ENCODE measurements around the gene TPM1.

DNA sequence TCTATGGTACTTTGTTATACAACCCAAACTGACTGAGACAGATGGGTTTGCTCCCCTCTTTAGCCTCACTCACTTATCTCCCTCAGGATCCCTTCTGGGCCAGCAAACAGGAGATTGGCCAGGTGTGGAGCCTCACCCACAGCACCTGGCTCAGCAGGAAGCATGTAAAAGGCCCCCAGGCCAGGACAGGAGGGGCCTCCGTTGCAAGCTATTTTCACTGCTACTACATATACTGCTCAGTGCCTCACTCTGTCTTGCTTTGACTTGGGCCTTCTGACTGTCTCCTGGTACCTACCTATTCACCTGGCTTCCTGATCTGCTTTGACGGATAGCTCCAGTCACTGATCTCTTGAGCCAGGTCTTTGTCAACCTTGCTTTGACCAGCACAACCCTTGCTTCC, 20.4 kb upstream of the TPM1 start:
- TF ChIP-seq, protein P1, sequence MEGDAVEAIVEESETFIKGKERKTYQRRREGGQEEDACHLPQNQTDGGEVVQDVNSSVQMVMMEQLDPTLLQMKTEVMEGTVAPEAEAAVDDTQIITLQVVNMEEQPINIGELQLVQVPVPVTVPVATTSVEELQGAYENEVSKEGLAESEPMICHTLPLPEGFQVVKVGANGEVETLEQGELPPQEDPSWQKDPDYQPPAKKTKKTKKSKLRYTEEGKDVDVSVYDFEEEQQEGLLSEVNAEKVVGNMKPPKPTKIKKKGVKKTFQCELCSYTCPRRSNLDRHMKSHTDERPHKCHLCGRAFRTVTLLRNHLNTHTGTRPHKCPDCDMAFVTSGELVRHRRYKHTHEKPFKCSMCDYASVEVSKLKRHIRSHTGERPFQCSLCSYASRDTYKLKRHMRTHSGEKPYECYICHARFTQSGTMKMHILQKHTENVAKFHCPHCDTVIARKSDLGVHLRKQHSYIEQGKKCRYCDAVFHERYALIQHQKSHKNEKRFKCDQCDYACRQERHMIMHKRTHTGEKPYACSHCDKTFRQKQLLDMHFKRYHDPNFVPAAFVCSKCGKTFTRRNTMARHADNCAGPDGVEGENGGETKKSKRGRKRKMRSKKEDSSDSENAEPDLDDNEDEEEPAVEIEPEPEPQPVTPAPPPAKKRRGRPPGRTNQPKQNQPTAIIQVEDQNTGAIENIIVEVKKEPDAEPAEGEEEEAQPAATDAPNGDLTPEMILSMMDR (conservative IDR thresholded peaks at IDR 0.05 in 1 of 2, IDR thresholded peaks at IDR 0.05 in 1 of 2; ENCODE audit: low read depth in 1 of 2, low read length in 2 of 2): no peak
- TF ChIP-seq EZH2 (IDR thresholded peaks at IDR 0.05; ENCODE audit: low read length, missing control alignments): no peak
